HL-60 (cell line): ENCODE results near the gene LMBR1.

Experiments
- POLR2AphosphoS5 ChIP-seq: IDR thresholded peaks from 2 replicates; pipeline ENCODE4 v1.6.1; 2012; ENCODE audit warnings: low read depth
- TF ChIP-seq, protein P1 (sequence below): IDR thresholded peaks from one replicate; pipeline ENCODE4 v1.5.1; 2011; ENCODE audit warnings: low read length, control low read depth, inconsistent platforms; ENCODE audit not compliant: insufficient read depth
- TF ChIP-seq, protein P2 (sequence below): IDR thresholded peaks from 2 replicates; pipeline ENCODE4 v1.6.1; 2012; ENCODE audit warnings: low read depth; ENCODE audit not compliant: insufficient replicate concordance

- TF ChIP-seq, protein P1, sequence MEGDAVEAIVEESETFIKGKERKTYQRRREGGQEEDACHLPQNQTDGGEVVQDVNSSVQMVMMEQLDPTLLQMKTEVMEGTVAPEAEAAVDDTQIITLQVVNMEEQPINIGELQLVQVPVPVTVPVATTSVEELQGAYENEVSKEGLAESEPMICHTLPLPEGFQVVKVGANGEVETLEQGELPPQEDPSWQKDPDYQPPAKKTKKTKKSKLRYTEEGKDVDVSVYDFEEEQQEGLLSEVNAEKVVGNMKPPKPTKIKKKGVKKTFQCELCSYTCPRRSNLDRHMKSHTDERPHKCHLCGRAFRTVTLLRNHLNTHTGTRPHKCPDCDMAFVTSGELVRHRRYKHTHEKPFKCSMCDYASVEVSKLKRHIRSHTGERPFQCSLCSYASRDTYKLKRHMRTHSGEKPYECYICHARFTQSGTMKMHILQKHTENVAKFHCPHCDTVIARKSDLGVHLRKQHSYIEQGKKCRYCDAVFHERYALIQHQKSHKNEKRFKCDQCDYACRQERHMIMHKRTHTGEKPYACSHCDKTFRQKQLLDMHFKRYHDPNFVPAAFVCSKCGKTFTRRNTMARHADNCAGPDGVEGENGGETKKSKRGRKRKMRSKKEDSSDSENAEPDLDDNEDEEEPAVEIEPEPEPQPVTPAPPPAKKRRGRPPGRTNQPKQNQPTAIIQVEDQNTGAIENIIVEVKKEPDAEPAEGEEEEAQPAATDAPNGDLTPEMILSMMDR = no peak
- no peak for TF ChIP-seq POLR2AphosphoS5
- TF ChIP-seq, protein P2, sequence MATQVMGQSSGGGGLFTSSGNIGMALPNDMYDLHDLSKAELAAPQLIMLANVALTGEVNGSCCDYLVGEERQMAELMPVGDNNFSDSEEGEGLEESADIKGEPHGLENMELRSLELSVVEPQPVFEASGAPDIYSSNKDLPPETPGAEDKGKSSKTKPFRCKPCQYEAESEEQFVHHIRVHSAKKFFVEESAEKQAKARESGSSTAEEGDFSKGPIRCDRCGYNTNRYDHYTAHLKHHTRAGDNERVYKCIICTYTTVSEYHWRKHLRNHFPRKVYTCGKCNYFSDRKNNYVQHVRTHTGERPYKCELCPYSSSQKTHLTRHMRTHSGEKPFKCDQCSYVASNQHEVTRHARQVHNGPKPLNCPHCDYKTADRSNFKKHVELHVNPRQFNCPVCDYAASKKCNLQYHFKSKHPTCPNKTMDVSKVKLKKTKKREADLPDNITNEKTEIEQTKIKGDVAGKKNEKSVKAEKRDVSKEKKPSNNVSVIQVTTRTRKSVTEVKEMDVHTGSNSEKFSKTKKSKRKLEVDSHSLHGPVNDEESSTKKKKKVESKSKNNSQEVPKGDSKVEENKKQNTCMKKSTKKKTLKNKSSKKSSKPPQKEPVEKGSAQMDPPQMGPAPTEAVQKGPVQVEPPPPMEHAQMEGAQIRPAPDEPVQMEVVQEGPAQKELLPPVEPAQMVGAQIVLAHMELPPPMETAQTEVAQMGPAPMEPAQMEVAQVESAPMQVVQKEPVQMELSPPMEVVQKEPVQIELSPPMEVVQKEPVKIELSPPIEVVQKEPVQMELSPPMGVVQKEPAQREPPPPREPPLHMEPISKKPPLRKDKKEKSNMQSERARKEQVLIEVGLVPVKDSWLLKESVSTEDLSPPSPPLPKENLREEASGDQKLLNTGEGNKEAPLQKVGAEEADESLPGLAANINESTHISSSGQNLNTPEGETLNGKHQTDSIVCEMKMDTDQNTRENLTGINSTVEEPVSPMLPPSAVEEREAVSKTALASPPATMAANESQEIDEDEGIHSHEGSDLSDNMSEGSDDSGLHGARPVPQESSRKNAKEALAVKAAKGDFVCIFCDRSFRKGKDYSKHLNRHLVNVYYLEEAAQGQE = no peak
These were observed 119.0 kb downstream of the LMBR1 start for GRCh38 chr7:156773966-156774365.
